SJSA1 (cell line): ENCODE measurements around the gene CENPO. TPM values are rescaled to one million over a fixed set of nuclear protein-coding genes. Genes with fewer than 3 reads are reported as not detected.

Experiments
- DNase-seq, 2 experiments: peaks; one replicate each; pipeline ENCODE4 v3.0.0-alpha.2; 2015 to 2020; ENCODE audit warnings: low spot score in 2 of 2, low read depth in 1 of 2
- H3K27ac ChIP-seq: fragments of 250-450 bp; sonication (Bioruptor Pico); 2 replicates; pipeline ENCODE4 v1.5.1; 2020; ENCODE audit warnings: mild to moderate bottlenecking, moderate library complexity
- H3K27me3 ChIP-seq: fragments of 250-450 bp; sonication (Bioruptor Pico); replicated peaks from 2 replicates; pipeline ENCODE4 v1.5.1; 2020; ENCODE audit warnings: mild to moderate bottlenecking, moderate library complexity
- H3K36me3 ChIP-seq: fragments of 250-450 bp; sonication (Bioruptor Pico); 2 replicates; pipeline ENCODE4 v1.5.1; 2020; ENCODE audit warnings: mild to moderate bottlenecking
- H3K4me1 ChIP-seq: fragments of 250-450 bp; sonication (Bioruptor Pico); replicated peaks from 2 replicates; pipeline ENCODE4 v1.6.1; 2021; ENCODE audit warnings: mild to moderate bottlenecking
- H3K4me3 ChIP-seq: fragments of 250-450 bp; sonication (Bioruptor Pico); 2 replicates; pipeline ENCODE4 v1.5.1; 2020; ENCODE audit warnings: mild to moderate bottlenecking
- H3K9me3 ChIP-seq: fragments of 250-450 bp; sonication (Bioruptor Pico); replicated peaks from 2 replicates; pipeline ENCODE4 v1.5.1; 2020; ENCODE audit warnings: mild to moderate bottlenecking
- total RNA-seq: library from RNA; depleted of rRNA; stranded (reverse); fragments of >200 nt; shearing (Covaris generic); gene quantifications from 2 replicates; pipeline ENCODE4 v1.2.3, GENCODE V29; 2014; rRNA removed

The CENPO gene
- total RNA-seq, 1 experiment from 2014 or later = 44.3 TPM

DNA sequence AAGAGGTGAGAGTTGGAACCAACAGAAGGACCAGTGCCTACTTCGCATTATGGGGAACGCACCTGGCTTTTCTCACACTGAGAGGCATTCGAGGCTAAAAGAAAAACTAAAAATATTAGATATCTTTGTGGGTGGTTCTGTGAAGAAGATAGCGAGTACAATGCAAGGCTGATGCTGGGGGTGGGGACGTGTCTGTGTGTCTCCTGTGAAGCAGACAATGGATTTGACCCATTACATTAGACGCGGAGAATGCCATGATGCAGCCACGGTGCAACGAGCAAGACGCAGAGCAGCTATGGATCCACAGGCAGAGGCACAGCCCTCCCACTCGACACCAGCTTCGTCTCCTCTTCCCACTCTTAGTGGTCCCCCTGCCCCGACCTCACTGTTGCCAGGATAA is 65.8 kb downstream of the CENPO start:
- Histone ChIP-seq H3K27me3 (no peaks in the 10 kb centered on the region), H3K4me3 (no peak overlapping the region), H3K4me1 (peaks cover 3% of the 10 kb centered on the region; the same call in 1 of the 2 replicates), H3K36me3 (no peaks in the 10 kb centered on the region), H3K9me3 (no peaks in the 10 kb centered on the region), H3K27ac (no peak overlapping the region)
- DNase-seq = no peak

DNA sequence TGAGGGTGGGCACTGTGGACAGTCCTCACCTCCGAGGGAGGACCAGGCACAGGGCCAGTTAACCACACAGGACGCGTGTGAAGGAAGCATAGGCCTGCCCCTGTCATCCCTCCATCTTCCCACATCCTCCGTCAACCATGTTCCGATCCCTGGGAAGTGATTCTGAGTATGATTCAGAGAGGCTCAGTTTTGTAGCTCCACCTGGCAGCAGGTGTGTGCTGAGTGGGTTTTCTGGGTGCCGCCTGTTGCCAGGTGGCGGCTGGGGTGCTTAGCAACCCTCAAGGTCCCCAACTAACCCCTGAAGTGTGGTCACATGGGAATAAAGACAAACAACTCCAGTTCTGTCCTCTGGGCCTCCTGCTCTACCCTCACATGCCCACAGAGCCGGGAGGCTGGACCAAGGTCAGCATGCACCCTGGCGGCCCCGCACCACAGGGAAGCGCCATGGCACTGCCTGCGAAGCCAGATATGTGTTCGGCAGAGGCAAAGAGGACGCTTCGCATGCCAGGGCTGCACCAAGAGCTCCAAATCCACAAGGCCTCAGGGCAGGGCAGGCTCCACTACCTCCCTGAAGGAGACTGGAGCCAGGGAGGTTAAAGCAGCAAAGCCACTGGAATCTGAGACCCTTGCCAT is 66.9 kb downstream of the CENPO start:
- H3K4me1 ChIP-seq = peaks cover 5% of the 10 kb centered on the region; the same call in 1 of the 2 replicates
- H3K27me3 ChIP-seq = no peaks in the 10 kb centered on the region
- H3K36me3 ChIP-seq = no peaks in the 10 kb centered on the region
- DNase-seq = no peak
- H3K4me3 ChIP-seq = no peak overlapping the region
- no peak overlapping the region for H3K27ac ChIP-seq
- no peaks in the 10 kb centered on the region for H3K9me3 ChIP-seq

DNA sequence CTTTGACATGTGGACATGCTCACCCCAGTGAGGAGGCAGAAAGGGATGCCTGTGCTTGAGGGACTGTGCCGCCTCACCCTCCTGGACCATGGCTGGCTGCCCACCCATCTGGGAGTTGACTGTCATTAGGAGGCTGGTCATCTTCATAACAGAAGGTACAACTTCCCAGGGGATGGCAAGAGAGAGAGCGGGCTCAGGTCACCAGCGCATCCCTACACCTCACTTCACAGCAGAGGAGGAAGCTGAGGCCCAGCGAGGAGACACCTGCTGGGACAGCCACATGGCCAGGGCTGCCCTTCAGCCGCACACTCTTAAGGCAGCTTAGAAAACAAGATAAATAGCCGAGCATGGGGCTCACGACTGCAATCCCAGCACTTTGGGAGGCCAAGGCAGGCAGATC is 67.4 kb downstream of the CENPO start:
- Histone ChIP-seq H3K27ac (no peak overlapping the region), H3K9me3 (no peaks in the 10 kb centered on the region), H3K4me3 (no peak overlapping the region), H3K4me1 (peaks cover 5% of the 10 kb centered on the region; the same call in 1 of the 2 replicates), H3K36me3 (no peaks in the 10 kb centered on the region), H3K27me3 (no peaks in the 10 kb centered on the region)
- no peak for DNase-seq

DNA sequence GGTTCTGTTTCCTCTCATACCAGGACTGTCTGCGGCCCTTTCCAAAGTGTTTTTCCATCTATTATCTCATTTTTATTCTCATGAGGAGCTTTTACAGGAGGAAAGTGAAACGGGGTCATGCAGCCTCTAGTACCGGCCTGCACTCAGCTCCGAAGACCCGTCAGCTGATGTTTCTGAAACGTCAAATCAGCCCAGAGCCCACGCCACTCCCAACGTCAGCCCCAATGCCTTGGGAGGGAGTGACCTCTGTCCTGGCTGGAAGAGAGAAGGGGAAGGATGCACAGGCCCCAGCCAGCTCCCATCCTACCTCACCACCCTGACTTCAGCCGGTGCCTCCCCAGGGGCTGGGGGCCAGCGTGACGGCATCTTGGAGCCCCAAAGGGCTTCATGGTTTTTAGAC is 68.3 kb downstream of the CENPO start:
- no peaks in the 10 kb centered on the region for H3K27me3 ChIP-seq
- DNase-seq = no peak

DNA sequence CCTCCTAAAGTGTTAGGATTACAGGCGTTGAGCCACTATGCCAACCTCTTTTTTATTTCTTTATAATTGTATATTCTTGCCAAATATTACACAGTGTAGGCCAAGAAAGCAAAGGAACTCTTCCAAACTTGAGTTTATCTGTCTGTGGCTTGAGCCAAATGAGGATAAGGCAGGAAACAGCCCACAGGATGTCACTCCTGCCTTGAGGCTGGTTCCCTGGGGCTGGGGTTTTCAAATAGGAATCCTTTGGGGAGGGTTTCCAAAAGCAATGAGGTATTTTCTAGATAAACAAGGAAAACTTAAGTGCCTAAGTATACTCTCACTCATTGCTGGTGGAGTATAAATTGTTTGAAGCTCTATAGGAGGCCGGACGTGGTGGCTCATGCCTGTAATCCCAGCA is 70.4 kb downstream of the CENPO start:
- H3K9me3 ChIP-seq = no peaks in the 10 kb centered on the region
- H3K4me3 ChIP-seq = no peak overlapping the region
- no peaks in the 10 kb centered on the region for H3K27me3 ChIP-seq
- no peak overlapping the region for H3K27ac ChIP-seq
- H3K36me3 ChIP-seq = no peaks in the 10 kb centered on the region; the same call in 1 of the 2 replicates
- peak in 1 of 2 experiments; percentile 9 for DNase-seq
- H3K4me1 ChIP-seq = peaks cover 5% of the 10 kb centered on the region; the same call in 1 of the 2 replicates

More for the DNA sequence above, 68.3 kb downstream of the CENPO start:
- no peaks in the 10 kb centered on the region for H3K9me3 ChIP-seq
- no peak overlapping the region for H3K4me3 ChIP-seq
- peaks cover 5% of the 10 kb centered on the region; the same call in 1 of the 2 replicates for H3K4me1 ChIP-seq
- H3K36me3 ChIP-seq = no peaks in the 10 kb centered on the region; the same call in 1 of the 2 replicates
- no peak overlapping the region for H3K27ac ChIP-seq

DNA sequence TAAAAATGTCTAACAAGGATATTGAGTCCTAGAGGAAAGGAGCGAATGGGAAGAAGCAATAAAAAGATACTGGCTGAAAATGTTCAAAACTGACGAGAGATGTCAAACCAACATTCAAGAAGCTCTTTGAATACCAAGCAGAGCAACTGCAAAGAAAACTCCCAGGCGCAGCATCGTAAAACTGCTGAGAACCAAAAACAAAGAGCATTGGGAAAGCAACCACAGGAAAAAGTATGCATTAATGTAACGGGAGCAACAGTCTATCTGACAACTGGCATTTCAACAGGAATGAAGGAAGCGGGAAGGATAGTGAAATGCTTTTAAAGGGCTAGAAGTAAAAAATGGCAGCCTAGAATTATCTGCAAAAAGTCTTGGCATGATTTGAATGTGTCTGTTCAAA is 73.7 kb downstream of the CENPO start:
- DNase-seq = no peak
- Histone ChIP-seq H3K9me3 (no peaks in the 10 kb centered on the region), H3K36me3 (no peaks in the 10 kb centered on the region; the same call in 1 of the 2 replicates), H3K27ac (no peak overlapping the region), H3K4me3 (no peak overlapping the region), H3K27me3 (no peaks in the 10 kb centered on the region), H3K4me1 (peaks cover 5% of the 10 kb centered on the region; the same call in 1 of the 2 replicates)

DNA sequence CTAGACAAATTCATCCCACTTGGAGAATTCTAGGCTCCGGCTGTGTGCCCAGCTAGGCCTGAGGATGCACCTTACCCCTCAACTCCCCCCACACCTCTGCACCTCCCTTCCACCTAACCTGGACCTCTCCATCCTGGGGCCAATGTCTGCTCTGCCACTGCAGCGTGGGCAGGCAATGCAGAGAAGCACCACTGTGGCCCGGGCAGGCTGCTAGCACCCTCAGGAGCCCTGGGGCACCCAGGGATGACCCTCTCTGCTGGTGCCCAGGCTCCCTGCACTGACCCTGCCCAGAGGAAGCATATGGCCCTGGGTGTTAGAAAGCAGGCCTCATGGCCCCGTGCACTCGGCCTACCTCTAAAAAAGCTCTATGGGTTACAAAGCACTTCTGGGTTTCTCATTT is 77.2 kb downstream of the CENPO start:
- DNase-seq = no peak
- Histone ChIP-seq H3K27ac (no peak overlapping the region), H3K4me3 (no peak overlapping the region), H3K27me3 (no peaks in the 10 kb centered on the region), H3K36me3 (no peaks in the 10 kb centered on the region; the same call in 1 of the 2 replicates), H3K4me1 (no peaks in the 10 kb centered on the region), H3K9me3 (no peaks in the 10 kb centered on the region)

DNA sequence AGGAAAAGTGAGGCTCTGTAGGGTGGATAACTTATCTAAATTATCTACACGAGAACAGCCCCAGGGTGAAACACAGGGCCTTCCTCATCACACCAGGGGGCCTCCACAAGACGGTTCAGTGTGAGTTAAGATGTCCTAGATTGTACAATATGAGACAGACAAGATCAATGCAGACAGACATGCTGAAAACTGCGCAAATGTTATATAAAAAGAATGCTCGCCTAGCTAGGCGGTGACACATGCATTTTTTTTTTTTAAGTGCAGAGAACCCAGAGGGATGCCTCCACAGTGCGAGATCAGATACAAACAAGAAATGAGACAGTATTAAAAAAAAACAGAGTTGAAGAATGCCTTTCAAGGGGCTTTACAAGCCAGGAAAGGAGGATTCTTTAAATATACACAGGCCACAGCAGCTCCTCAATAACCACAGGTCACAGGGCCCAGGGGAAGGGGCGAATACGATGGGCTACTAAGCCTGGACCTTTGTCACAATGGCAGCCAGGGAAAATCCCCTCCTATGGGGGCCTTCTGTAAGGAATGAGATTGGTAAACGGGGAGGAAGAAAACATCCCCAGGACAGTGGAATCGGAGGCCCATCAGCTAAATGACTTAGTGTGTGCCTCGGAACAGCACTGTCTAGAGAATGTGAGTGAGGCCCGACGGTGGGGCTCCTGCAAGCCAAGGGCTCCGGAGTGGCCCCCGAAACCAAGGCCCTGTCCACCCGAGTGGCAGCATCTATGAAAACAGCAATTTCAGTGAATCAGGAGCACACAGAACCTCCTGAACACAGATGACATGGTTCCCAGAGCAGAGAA is 77.9 kb downstream of the CENPO start:
- H3K27ac ChIP-seq = no peak overlapping the region
- H3K4me3 ChIP-seq = no peak overlapping the region
- no peak for DNase-seq
- H3K36me3 ChIP-seq = no peaks in the 10 kb centered on the region; the same call in 1 of the 2 replicates
- H3K27me3 ChIP-seq = no peaks in the 10 kb centered on the region
- H3K9me3 ChIP-seq = no peaks in the 10 kb centered on the region
- H3K4me1 ChIP-seq = no peaks in the 10 kb centered on the region

DNA sequence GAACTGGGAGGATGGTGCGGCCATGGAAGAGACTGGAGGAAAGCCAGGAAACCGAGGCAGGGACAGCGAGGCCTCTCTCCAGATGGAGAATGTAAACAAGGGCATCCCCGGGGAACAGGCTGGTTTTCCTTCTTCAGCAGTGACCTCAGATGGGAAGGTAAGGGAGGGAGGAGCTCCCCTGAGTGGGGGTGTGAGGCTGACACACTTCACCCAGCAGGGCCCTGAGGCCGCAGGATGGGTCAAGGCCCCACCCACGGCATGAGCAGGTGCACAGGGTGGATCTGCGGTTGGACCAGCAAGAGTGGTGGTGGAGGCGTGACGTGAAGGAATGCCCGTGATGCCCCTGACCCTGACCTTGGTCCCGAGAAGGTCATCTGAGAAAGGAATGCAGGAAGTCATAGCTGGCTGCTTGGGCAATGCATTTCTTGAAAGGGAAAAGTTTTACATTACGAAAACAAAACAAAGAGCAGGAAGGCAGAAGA is 78.7 kb downstream of the CENPO start:
- no peak overlapping the region for H3K4me3 ChIP-seq
- no peaks in the 10 kb centered on the region for H3K4me1 ChIP-seq
- no peak overlapping the region for H3K27ac ChIP-seq
- no peaks in the 10 kb centered on the region for H3K9me3 ChIP-seq
- no peak for DNase-seq
- H3K27me3 ChIP-seq = no peaks in the 10 kb centered on the region
- H3K36me3 ChIP-seq = no peaks in the 10 kb centered on the region; the same call in 1 of the 2 replicates

Other genes with a start within 250 kb of the CENPO start
- gene PTRHD1, start within 50 bp of the CENPO start, total RNA-seq = 14.8 and 51.0 TPM in 2 replicates
- 22.7 and 23.5 TPM in 2 replicates for gene ADCY3, start 126.8 kb downstream of the CENPO start, total RNA-seq
- 2.8 and 4.4 TPM in 2 replicates for gene DNAJC27, start 178.5 kb downstream of the CENPO start, total RNA-seq
- gene EFR3B, start 248.7 kb downstream of the CENPO start, total RNA-seq = 0.39 and 0.63 TPM in 2 replicates